PC-9 (cell line): Measurements from ENCODE around the gene TMEM117.
A peak's percentile ranks its signal among the peaks of the same experiment; 100 is the strongest.

Experiments used
- CTCF ChIP-seq: fragments of 200-600 bp; sonication (generic); conservative IDR thresholded peaks from 2 replicates; pipeline ENCODE4 v1.6.1; 2017; ENCODE audit warnings: mixed run types, antibody characterized with exemption, mild to moderate bottlenecking, moderate library complexity
- EZH2 ChIP-seq: fragments of 200-600 bp; sonication (generic); IDR thresholded peaks from 2 replicates; pipeline ENCODE4 v1.8.0; 2017; ENCODE audit warnings: antibody characterized with exemption, low read depth

- TF ChIP-seq CTCF (peak; percentile 84), EZH2 (no peak)
Measured at GRCh38 chr12:43882578-43883178, 46.8 kb downstream of the TMEM117 start.
